GM19193 (cell line): ENCODE results near the gene ARHGEF2.

ENCODE experiments used
- POLR2A ChIP-seq: IDR thresholded peaks from 4 replicates; pipeline ENCODE4 v1.6.1; 2011; ENCODE audit not compliant: insufficient read depth, insufficient read length; ENCODE audit errors: extremely low read depth

ARHGEF2 gene

GRCh38 chr1:155968051-155968400 is 10.3 kb downstream of the ARHGEF2 start:
- no peak for TF ChIP-seq POLR2A

- TF ChIP-seq POLR2A = no peak
Measured at GRCh38 chr1:155967341-155968050, 10.9 kb downstream of the ARHGEF2 start.

GRCh38 chr1:155966750-155967149 is 11.6 kb downstream of the ARHGEF2 start:
- peak; percentile 7 for TF ChIP-seq POLR2A

- no peak for TF ChIP-seq POLR2A
Measured at GRCh38 chr1:155966135-155966534, 12.2 kb downstream of the ARHGEF2 start.

- no peak for TF ChIP-seq POLR2A
Measured at GRCh38 chr1:155964193-155964592, 14.2 kb downstream of the ARHGEF2 start.

GRCh38 chr1:155962599-155963211 is 15.6 kb downstream of the ARHGEF2 start:
- TF ChIP-seq POLR2A = no peak

- no peak for TF ChIP-seq POLR2A
Measured at GRCh38 chr1:155961937-155962336, 16.4 kb downstream of the ARHGEF2 start.

GRCh38 chr1:155960081-155960745 is 18.1 kb downstream of the ARHGEF2 start:
- TF ChIP-seq POLR2A = no peak

- no peak for TF ChIP-seq POLR2A
Measured at GRCh38 chr1:155957411-155957915, 20.9 kb downstream of the ARHGEF2 start.

- TF ChIP-seq POLR2A = no peak
Measured at GRCh38 chr1:155954645-155955044, 23.7 kb downstream of the ARHGEF2 start.

- TF ChIP-seq POLR2A = no peak
Measured at GRCh38 chr1:155952505-155952890, 25.8 kb downstream of the ARHGEF2 start.

GRCh38 chr1:155951753-155952504 is 26.4 kb downstream of the ARHGEF2 start:
- TF ChIP-seq POLR2A = no peak

GRCh38 chr1:155950829-155951228 is 27.5 kb downstream of the ARHGEF2 start:
- peak; percentile 24 for TF ChIP-seq POLR2A

- no peak for TF ChIP-seq POLR2A
Measured at GRCh38 chr1:155947741-155948140, 30.6 kb downstream of the ARHGEF2 start.

GRCh38 chr1:155947292-155947691 is 31.1 kb downstream of the ARHGEF2 start:
- no peak for TF ChIP-seq POLR2A
